Activated T-cell treated with anti-CD3 and anti-CD28 coated beads, Interleukin-2, amount 50 U/mL, for 1 hour (primary cell): ENCODE data around the gene ZNF214.
"Not testable (repeated sequence)": the region's sequence is repeated elsewhere in the genome, so short reads cannot be mapped to it uniquely, and the experiment has no call there.

Source experiments
- DNase-seq: peaks from one replicate; pipeline ENCODE4 v3.0.0-alpha.2; 2020

ZNF214 gene

DNA sequence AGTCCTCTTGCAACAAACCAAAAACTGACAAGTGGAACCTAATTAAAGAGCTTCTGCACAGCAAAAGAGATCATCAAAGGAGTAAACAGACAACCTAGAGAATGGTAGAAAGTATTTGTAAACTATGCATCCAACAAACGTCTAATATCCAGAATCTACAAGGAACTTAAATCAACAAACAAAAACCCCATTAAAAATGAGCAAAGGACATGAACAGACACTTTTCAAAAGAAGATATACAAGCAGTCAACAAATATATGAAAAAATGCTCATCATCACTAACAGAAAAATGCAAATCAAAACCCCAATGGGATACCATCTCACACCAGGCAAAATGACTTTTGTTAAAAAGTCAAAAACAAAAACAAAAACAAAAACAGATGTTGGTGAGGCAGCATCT, 33.7 kb downstream of the ZNF214 start:
- DNase-seq: no peak

DNA sequence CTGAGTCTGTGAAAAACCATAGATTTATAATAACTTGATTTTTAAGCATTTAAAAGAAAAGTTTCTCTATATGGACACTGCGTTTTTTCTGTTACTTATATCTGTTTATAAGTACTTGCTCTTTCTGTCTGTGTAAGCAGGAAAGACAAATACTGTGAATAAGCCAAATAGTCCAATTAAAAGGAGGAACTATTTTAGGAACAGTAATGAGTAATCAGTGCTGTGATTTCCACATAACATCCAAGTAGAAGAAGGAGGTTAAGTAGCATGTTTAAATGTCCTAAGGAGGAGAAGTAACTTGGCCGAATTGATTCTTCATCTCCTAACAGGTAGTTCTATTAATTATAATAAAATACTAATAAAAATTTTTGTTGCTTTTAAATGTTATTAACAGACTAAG, 40.8 kb downstream of the ZNF214 start:
- no peak for DNase-seq

DNA sequence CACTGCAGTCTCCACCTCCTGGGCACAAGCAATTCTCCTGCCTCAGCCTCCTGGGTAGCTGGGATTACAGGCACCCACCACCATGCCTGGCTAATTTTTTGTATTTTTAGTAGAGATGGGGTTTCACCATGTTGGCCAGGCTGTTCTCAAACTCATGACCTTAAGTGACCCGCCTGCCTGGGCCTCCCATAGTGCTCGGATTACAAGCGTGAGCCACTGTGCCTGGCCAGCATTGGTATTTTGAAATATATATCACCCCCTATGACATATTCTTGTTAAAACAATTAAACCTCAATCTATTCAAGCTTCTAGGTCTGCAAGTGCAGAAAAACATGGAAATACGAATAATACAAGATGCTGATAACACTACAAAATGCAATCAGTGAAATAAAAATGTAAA, 50.3 kb downstream of the ZNF214 start:
- not testable (repeated sequence) for DNase-seq

DNA sequence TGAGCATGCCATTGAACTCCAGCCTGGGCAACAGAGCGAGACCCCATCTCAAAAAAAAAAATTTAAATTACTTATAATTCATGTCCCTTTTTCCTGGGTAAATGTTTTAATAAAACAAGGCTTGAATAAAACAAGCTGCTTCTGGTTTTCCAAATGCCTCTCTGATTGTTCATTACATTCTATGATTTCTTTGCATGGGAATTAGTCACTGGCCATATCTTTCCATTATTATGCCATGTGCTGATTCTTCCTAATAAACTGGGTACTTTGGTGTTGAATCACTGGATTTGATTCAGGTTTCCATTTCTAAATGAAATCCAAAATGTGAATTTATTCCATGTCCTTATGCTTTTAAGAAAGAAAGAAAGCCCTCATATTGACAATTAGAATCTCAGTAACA, 51.3 kb downstream of the ZNF214 start:
- no peak for DNase-seq

DNA sequence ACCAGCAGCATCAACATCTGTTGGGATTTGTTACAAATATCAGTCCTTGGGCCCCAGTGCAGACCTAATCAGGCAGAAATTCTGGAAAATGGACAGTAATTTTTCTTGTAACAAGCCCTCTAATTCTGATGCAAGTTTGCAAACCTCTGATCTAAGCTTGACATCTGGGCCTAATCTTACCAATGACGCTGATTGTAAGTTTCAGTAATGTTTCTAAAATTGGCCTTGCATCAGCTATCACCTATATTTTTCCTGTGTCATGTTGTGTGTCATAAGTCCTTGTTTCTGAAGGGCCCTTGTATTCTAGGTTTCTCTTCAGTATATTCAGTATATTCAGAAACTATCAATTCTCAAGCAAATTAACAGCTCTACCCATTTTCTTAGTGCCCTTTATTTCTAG, 57.5 kb downstream of the ZNF214 start:
- DNase-seq: no peak

DNA sequence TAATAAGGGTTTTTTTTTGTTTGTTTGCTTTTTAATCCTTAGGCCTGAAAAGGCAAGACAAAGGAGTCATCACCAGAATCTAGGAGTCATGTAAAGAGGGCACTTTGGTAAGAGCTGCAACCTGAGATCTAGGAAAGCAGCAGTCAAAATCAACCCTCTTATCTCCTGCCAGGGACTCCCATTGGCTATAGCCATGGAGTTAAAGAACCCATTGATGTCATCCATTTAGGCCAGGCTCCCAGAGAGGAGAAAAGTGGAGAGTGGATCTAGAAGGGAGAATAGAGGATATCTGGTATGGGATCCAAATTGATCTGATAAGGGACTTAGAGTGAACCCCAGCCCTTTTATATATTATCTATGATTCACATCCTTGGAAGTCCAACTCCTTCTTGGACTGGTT, 58.0 kb downstream of the ZNF214 start:
- no peak for DNase-seq

DNA sequence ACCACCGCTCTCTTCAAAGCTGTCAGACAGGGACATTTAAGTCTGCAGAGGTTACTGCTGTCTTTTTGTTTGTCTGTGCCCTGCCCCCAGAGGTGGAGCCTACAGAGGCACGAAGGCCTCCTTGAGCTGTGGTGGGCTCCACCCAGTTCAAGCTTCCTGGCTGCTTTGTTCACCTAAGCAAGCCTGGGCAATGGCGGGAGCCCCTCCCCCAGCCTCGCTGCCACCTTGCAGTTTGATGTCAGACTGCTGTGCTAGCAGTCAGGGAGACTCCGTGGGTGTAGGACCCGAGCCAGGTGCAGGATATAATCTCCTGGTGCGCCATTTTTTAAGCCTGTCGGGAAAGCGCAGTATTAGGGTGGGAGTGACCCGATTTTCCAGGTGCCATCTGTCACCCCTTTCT, 65.9 kb downstream of the ZNF214 start:
- DNase-seq: not testable (repeated sequence)
